HepG2 (cell line): Measurements from ENCODE around the gene CLIC1.

Source experiments
- POLR2A ChIP-seq, 2 experiments: IDR thresholded peaks; 2 replicates each; pipeline ENCODE4 v1.6.1; 2011; ENCODE audit warnings: low read depth in 2 of 2, low read length in 2 of 2, mild to moderate bottlenecking in 1 of 2, moderate library complexity in 1 of 2; ENCODE audit not compliant: insufficient read depth in 1 of 2
- ZNF282 ChIP-seq: fragments of 450-650 bp; IDR thresholded peaks from 2 replicates; pipeline ENCODE4 v1.6.1; 2018; ENCODE audit not compliant: partially characterized antibody
- TF ChIP-seq, protein P1 (sequence below): sonication (generic); formaldehyde crosslinking; IDR thresholded peaks from 2 replicates; pipeline ENCODE4 v1.5.0; 2020; ENCODE audit warnings: mild to moderate bottlenecking, missing genetic modification reagents, moderate library complexity

- TF ChIP-seq ZNF282 = no peak
- TF ChIP-seq POLR2A (IDR thresholded peaks at IDR 0.05; ENCODE audit: insufficient read depth in 1 of 2, low read depth in 2 of 2, low read length in 2 of 2) = no peak; a peak in 1 of 4 replicates
- TF ChIP-seq, protein P1, sequence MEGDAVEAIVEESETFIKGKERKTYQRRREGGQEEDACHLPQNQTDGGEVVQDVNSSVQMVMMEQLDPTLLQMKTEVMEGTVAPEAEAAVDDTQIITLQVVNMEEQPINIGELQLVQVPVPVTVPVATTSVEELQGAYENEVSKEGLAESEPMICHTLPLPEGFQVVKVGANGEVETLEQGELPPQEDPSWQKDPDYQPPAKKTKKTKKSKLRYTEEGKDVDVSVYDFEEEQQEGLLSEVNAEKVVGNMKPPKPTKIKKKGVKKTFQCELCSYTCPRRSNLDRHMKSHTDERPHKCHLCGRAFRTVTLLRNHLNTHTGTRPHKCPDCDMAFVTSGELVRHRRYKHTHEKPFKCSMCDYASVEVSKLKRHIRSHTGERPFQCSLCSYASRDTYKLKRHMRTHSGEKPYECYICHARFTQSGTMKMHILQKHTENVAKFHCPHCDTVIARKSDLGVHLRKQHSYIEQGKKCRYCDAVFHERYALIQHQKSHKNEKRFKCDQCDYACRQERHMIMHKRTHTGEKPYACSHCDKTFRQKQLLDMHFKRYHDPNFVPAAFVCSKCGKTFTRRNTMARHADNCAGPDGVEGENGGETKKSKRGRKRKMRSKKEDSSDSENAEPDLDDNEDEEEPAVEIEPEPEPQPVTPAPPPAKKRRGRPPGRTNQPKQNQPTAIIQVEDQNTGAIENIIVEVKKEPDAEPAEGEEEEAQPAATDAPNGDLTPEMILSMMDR (CRISPR knock-in tag) = peak; percentile 26
These were observed 40.8 kb upstream of the CLIC1 start, which contains the start of gene VWA7 for GRCh38 chr6:31776989-31777666.
